Skeletal muscle satellite cell (primary cell): Measurements from ENCODE around the gene IFI27L1. TPM values are rescaled to one million over a fixed set of nuclear protein-coding genes. Genes with fewer than 3 reads are reported as not detected.

Experiments
- H3K27me3 ChIP-seq: 2 replicates; pipeline ENCODE4 v1.7.0; 2013; ENCODE audit warnings: low read length; ENCODE audit not compliant: control insufficient read depth, insufficient read depth
- H3K36me3 ChIP-seq: 2 replicates; pipeline ENCODE4 v1.7.0; 2013; ENCODE audit warnings: mild to moderate bottlenecking, control low read depth, low read length; ENCODE audit not compliant: insufficient read depth
- H3K4me1 ChIP-seq: 2 replicates; pipeline ENCODE4 v1.7.0; 2013; ENCODE audit warnings: low read length; ENCODE audit not compliant: control insufficient read depth, insufficient read depth
- H3K4me2 ChIP-seq: 2 replicates; pipeline ENCODE4 v1.7.0; 2013; ENCODE audit warnings: mild to moderate bottlenecking, low read length
- H3K4me3 ChIP-seq: 2 replicates; pipeline ENCODE4 v1.7.0; 2013; ENCODE audit warnings: low read length
- H3K9ac ChIP-seq: 2 replicates; pipeline ENCODE4 v1.7.0; 2013; ENCODE audit warnings: mild to moderate bottlenecking, low read depth, low read length, moderate library complexity
- H3K9me3 ChIP-seq: replicated peaks from 2 replicates; pipeline ENCODE4 v1.7.0; 2013; ENCODE audit warnings: mild to moderate bottlenecking, control low read depth, low read length
- total RNA-seq: library from RNA; depleted of rRNA; stranded (reverse); fragments of >200 nt; gene quantifications from 2 replicates; pipeline ENCODE4 v1.2.3, GENCODE V29; 2012; rRNA removed

IFI27L1 gene, protein sequence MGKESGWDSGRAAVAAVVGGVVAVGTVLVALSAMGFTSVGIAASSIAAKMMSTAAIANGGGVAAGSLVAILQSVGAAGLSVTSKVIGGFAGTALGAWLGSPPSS
- total RNA-seq: 5.1 and 9.0 TPM in 2 replicates

GRCh38 chr14:94080621-94081385 lies at the start of gene IFI27L1, which contains the start of gene DDX24:
IFI27L1 (plus strand) TSS chr14:94081310; CDS start chr14:94096938, 15,628 bp downstream.
DDX24 (minus strand) TSS chr14:94081202; CDS start chr14:94079742, 1,460 bp downstream.
- Histone ChIP-seq H3K4me3 (peak within 1 kb of the TSS; percentile 97), H3K27me3 (no peaks in the 10 kb centered on the region), H3K36me3 (peaks cover 25% of the 10 kb centered on the region), H3K9me3 (peaks cover 3% of the 10 kb centered on the region), H3K4me1 (peaks cover 32% of the 10 kb centered on the region), H3K9ac (peak within 1 kb of the TSS; percentile 98), H3K4me2 (peak within 1 kb of the TSS; percentile 85)

DNA sequence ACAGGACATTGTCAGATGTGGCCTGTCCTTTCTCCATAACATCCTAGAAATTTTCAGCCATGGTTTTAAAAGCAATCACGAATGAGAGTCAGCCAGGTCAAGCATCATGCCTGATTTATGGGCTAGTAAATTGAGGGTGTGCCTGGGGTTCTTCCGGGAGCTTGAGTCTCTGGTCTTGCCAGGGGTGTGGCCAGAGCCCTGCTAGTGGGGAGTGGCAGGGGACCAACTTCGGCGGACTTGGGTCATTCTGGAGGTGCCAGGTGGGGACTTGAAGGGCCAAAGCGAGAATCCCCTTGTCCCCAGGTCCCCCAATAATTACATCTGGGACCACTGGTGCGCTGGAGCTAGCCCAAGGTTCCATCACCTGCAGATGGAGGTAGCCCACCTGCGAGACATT lies 49.2 kb upstream of the IFI27L1 start:
- H3K27me3 ChIP-seq: no peaks in the 10 kb centered on the region
- H3K36me3 ChIP-seq: no peaks in the 10 kb centered on the region
- no peak overlapping the region for H3K9ac ChIP-seq
- H3K4me1 ChIP-seq: no peaks in the 10 kb centered on the region
- no peak overlapping the region for H3K4me3 ChIP-seq
- no peaks in the 10 kb centered on the region for H3K9me3 ChIP-seq
- no peak overlapping the region for H3K4me2 ChIP-seq

GRCh38 chr14:94034886-94035285 lies 46.2 kb upstream of the IFI27L1 start:
- H3K27me3 ChIP-seq: no peaks in the 10 kb centered on the region
- H3K4me1 ChIP-seq: no peaks in the 10 kb centered on the region
- no peak overlapping the region for H3K9ac ChIP-seq
- H3K36me3 ChIP-seq: no peaks in the 10 kb centered on the region
- no peak overlapping the region for H3K4me2 ChIP-seq
- H3K4me3 ChIP-seq: no peak overlapping the region
- H3K9me3 ChIP-seq: no peaks in the 10 kb centered on the region

GRCh38 chr14:94036313-94037167 lies 44.6 kb upstream of the IFI27L1 start:
- no peak overlapping the region for H3K4me2 ChIP-seq
- no peaks in the 10 kb centered on the region for H3K36me3 ChIP-seq
- H3K27me3 ChIP-seq: no peaks in the 10 kb centered on the region
- H3K4me1 ChIP-seq: peaks cover 1% of the 10 kb centered on the region
- no peak overlapping the region for H3K4me3 ChIP-seq
- no peak overlapping the region for H3K9ac ChIP-seq
- no peaks in the 10 kb centered on the region for H3K9me3 ChIP-seq

DNA sequence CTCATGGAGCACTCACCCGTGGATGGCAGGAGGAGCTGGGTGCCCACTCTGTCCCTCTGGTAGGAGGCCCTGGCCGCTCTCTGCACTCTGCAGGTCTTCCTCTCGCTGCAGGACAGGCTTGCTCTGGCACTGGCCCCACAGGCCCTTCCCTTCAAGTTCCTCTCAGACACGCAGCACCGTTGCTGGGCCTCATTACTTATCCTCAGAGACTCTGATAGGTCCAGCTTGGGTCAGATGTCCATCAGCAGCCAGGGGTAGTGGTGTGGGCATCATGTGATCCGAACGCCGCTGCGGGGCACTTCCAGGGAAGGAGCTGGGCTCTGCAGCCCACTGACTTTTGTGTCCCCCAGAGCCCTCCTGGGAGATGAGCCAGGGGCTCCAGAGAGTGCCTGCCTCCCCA lies 43.2 kb upstream of the IFI27L1 start:
- no peak overlapping the region for H3K9ac ChIP-seq
- H3K36me3 ChIP-seq: no peaks in the 10 kb centered on the region
- H3K27me3 ChIP-seq: no peaks in the 10 kb centered on the region
- no peak overlapping the region for H3K4me2 ChIP-seq
- H3K9me3 ChIP-seq: no peaks in the 10 kb centered on the region
- peaks cover 14% of the 10 kb centered on the region for H3K4me1 ChIP-seq
- H3K4me3 ChIP-seq: no peak overlapping the region

DNA sequence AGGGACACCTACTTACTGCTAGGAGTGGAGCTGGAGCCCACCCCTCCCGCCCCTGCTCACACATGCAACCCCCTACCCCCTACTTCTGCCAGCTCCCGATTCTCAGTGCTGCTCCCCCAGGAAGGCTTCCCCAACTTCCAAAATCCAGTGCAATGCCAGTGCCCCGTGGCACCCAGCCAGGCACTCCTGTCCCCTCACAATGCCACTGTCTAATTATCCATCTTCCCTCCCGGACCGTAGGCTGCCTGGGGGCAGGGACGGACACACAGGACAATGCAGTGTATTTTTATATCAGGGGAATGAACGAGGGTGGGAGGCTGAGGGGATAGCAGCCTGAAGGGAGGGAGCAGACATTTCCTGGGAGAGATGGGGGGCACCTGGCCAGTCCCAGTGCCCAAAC lies 42.6 kb upstream of the IFI27L1 start:
- no peaks in the 10 kb centered on the region for H3K36me3 ChIP-seq
- no peak overlapping the region for H3K9ac ChIP-seq

DNA sequence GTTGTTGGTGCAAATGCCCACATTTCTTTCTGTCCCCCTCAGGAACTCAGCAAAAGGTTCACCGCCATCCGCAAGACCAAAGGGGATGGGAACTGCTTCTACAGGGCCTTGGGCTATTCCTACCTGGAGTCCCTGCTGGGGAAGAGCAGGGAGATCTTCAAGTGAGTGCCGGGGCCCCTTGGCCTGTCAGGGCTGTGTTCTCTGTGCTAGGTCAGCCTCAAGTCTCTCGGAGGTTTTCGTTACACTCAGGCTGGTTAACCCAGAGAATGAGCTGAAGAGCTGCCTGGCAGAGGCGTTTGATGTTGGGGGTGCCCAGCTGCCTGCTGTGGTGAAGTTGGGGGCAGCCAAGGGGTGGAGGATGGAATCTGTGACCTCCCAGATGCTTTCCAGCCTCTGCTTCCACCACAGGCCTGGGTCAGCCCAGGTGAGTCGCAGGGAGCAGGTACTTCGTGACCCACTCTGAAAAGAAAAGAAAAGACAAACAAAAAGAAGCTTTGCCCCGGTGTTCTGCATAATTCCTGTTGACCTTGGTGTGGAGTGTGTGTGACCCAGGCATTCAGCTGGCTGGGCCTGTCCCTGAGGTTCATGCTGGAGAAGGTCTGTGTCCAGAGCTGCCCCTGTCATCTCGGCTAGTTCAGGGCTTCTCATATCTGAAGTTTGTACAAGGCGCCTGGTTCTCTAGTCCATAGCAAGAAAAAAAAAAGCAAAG lies 42.0 kb upstream of the IFI27L1 start:
- Histone ChIP-seq H3K9me3 (no peaks in the 10 kb centered on the region), H3K4me1 (peaks cover 14% of the 10 kb centered on the region), H3K9ac (no peak overlapping the region), H3K36me3 (no peaks in the 10 kb centered on the region), H3K4me3 (no peak overlapping the region), H3K4me2 (no peak overlapping the region), H3K27me3 (no peaks in the 10 kb centered on the region)

More for the DNA sequence above, 42.6 kb upstream of the IFI27L1 start:
- Histone ChIP-seq H3K4me1 (peaks cover 14% of the 10 kb centered on the region), H3K4me2 (no peak overlapping the region), H3K4me3 (no peak overlapping the region), H3K27me3 (no peaks in the 10 kb centered on the region), H3K9me3 (no peaks in the 10 kb centered on the region)

DNA sequence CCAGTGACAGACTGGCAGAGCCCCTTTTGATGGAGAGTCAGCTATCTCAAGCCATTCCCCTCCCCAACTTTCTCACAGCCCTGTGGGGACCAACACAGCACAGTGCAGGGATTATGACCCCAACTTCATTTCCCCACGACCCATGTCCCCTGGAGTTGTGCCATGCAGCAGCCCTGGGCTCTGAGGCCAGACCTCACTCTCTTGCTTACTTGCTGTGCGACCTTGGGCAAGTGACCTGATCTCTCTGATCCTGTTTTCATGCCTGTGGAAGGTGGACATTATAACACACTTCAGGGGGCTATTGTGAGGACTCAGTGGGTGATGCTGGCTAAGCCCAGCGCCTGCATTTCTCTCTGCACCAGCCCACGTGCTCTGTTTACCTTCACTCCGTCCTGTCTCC lies 40.9 kb upstream of the IFI27L1 start:
- Histone ChIP-seq H3K9ac (no peak overlapping the region), H3K27me3 (no peaks in the 10 kb centered on the region), H3K9me3 (no peaks in the 10 kb centered on the region), H3K36me3 (peaks cover 9% of the 10 kb centered on the region), H3K4me2 (no peak overlapping the region), H3K4me1 (peaks cover 14% of the 10 kb centered on the region), H3K4me3 (no peak overlapping the region)

DNA sequence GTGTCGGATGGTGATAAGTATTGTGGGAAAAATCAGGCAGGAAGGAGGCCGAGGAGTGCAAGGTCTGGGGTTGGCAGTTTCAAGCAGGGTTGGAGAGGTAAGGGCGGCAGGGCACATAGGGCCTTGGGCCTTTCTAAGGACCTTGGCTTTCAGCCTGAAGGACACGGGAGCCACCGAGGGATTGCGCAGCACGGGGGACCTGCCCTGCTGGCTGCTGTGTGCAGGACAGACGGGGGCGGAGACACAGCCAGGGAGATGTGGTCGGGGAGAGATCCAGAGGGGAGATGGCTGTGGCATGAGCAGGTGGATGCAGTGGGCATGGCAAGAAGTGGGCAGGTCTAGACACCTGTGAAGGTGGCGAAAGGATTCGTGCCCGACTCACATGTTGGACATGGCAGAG lies 40.3 kb upstream of the IFI27L1 start:
- Histone ChIP-seq H3K9me3 (no peaks in the 10 kb centered on the region), H3K4me2 (no peak overlapping the region), H3K27me3 (no peaks in the 10 kb centered on the region), H3K9ac (no peak overlapping the region), H3K36me3 (peaks cover 15% of the 10 kb centered on the region), H3K4me3 (no peak overlapping the region), H3K4me1 (peaks cover 14% of the 10 kb centered on the region)

- Histone ChIP-seq H3K9ac (no peak overlapping the region), H3K9me3 (no peaks in the 10 kb centered on the region), H3K4me2 (peak overlapping the region; percentile 21), H3K36me3 (peaks cover 24% of the 10 kb centered on the region), H3K4me3 (no peak overlapping the region), H3K4me1 (peaks cover 14% of the 10 kb centered on the region), H3K27me3 (no peaks in the 10 kb centered on the region)
These were observed 39.4 kb upstream of the IFI27L1 start for GRCh38 chr14:94041551-94042346.
